ENCODE results near the gene TFPI.

Gene TFPI

GRCh38 chr2:187415449-187415848 lies 138.8 kb downstream of the TFPI start:
- no peak for DNase-seq (ENCODE audit: low read depth in 2 of 2)

Data from fibroblast of skin of left biceps (primary cell).